Stromal cell of bone marrow (primary cell): Measurements from ENCODE around the gene PNPLA7.
A peak's percentile ranks its signal among the peaks of the same experiment; 100 is the strongest.
"Not testable (repeated sequence)": the region's sequence is repeated elsewhere in the genome, so short reads cannot be mapped to it uniquely, and the experiment has no call there.

Source experiments
- DNase-seq: peaks from one replicate; pipeline ENCODE4 v3.0.0-alpha.2; 2012; ENCODE audit warnings: low read depth

Gene PNPLA7

GRCh38 chr9:137575364-137575715, 25.1 kb upstream of the PNPLA7 start:
- DNase-seq: no peak

- DNase-seq: no peak
These were observed 24.0 kb upstream of the PNPLA7 start for GRCh38 chr9:137574192-137574591.

GRCh38 chr9:137570566-137570965, 20.4 kb upstream of the PNPLA7 start:
- no peak for DNase-seq

- DNase-seq: no peak
These were observed 19.5 kb upstream of the PNPLA7 start for GRCh38 chr9:137569609-137570203.

GRCh38 chr9:137568445-137568844, 18.2 kb upstream of the PNPLA7 start:
- not testable (repeated sequence) for DNase-seq

GRCh38 chr9:137564817-137565411, 14.7 kb upstream of the PNPLA7 start:
- DNase-seq: no peak

- DNase-seq: no peak
These were observed 13.9 kb upstream of the PNPLA7 start for GRCh38 chr9:137564134-137564533.

- no peak for DNase-seq
These were observed 7.9 kb upstream of the PNPLA7 start for GRCh38 chr9:137558127-137558526.

GRCh38 chr9:137556069-137556838, 6.1 kb upstream of the PNPLA7 start:
- no peak for DNase-seq

- DNase-seq: no peak
These were observed 5.0 kb upstream of the PNPLA7 start for GRCh38 chr9:137555179-137555578.

GRCh38 chr9:137554349-137554748, 4.1 kb upstream of the PNPLA7 start:
- no peak for DNase-seq

GRCh38 chr9:137553654-137554053, 3.5 kb upstream of the PNPLA7 start:
- not testable (repeated sequence) for DNase-seq

GRCh38 chr9:137552022-137552768, 2.0 kb upstream of the PNPLA7 start:
- DNase-seq: no peak

GRCh38 chr9:137551264-137552021, 1.2 kb upstream of the PNPLA7 start, which contains the start of gene MRPL41:
Gene MRPL41, plus strand, starts transcription at chr9:137551879. Its CDS starts 203 bp downstream, at chr9:137552082.
- DNase-seq: peak; percentile 77

GRCh38 chr9:137550958-137551263, 709 bp upstream of the PNPLA7 start:
- not testable (repeated sequence) for DNase-seq

GRCh38 chr9:137547687-137548543, 2.3 kb downstream of the PNPLA7 start:
- DNase-seq: no peak

- DNase-seq: peak; percentile 31
These were observed 5.1 kb downstream of the PNPLA7 start for GRCh38 chr9:137545123-137545522.

GRCh38 chr9:137544176-137544760, 5.9 kb downstream of the PNPLA7 start:
- no peak for DNase-seq

- DNase-seq: no peak
These were observed 6.8 kb downstream of the PNPLA7 start for GRCh38 chr9:137543237-137543963.

- DNase-seq: no peak
These were observed 7.7 kb downstream of the PNPLA7 start for GRCh38 chr9:137542486-137542885.
